ENCODE data around the gene FCHSD2. TPM values are rescaled to one million over a fixed set of nuclear protein-coding genes. Genes with fewer than 3 reads are reported as not detected.

The FCHSD2 gene
- total and polyA plus RNA-seq, 2 of the 8 experiments (the other 6 are each of a cell fraction or from before 2014, with no cell fraction given) = 4.1 to 7.8 TPM

- Histone ChIP-seq H3K9me3 (ENCODE audit: insufficient read depth in 2 of 2, low read depth in 1 of 2, low read length in 1 of 2) (no peaks in the 10 kb centered on the region), H3K27me3 (replicated peaks in 1 of 4; ENCODE audit: control insufficient read depth in 3 of 4, extremely low read depth in 1 of 4, insufficient read depth in 3 of 4, low read length in 3 of 4) (no peaks in the 10 kb centered on the region), H2BK20ac (ENCODE audit: low read length) (no peak overlapping the region), H2AFZ (ENCODE audit: low read length) (no peak overlapping the region), H3K4me3 (ENCODE audit: extremely low read depth in 1 of 4, insufficient read depth in 2 of 4, low read depth in 3 of 4, low read length in 4 of 4) (no peak overlapping the region), H2BK5ac (ENCODE audit: low read depth, low read length) (no peak overlapping the region), H4K8ac (ENCODE audit: extremely low read depth, insufficient read depth, low read length) (no peak overlapping the region), H3K4ac (replicated peaks; ENCODE audit: insufficient read length, low read depth, low read length) (no peak overlapping the region), H3K79me1 (ENCODE audit: low read depth, low read length) (no peaks in the 10 kb centered on the region), H3K36me3 (ENCODE audit: control insufficient read depth in 2 of 4, insufficient read depth in 4 of 4, low read length in 3 of 4) (no peaks in the 10 kb centered on the region; a peak in 2 of 8 replicates), H3K14ac (ENCODE audit: insufficient read length) (no peak overlapping the region), H2BK15ac (ENCODE audit: low read length) (no peak overlapping the region), H3K23ac (ENCODE audit: insufficient read length) (no peak overlapping the region), H2BK12ac (ENCODE audit: low read depth, low read length) (no peak overlapping the region), H3K18ac (ENCODE audit: extremely low read depth, low read length) (no peak overlapping the region; the same call in 1 of the 2 replicates), H3K23me2 (ENCODE audit: low read depth, low read length) (no peaks in the 10 kb centered on the region), H3K9ac (replicated peaks in 1 of 4; ENCODE audit: extremely low read depth in 1 of 4, low read depth in 3 of 4, low read length in 3 of 4) (no peak overlapping the region), H4K20me1 (replicated peaks in 1 of 2; ENCODE audit: control insufficient read depth in 1 of 2, insufficient read depth in 2 of 2, low read length in 2 of 2) (no peaks in the 10 kb centered on the region), H4K5ac (ENCODE audit: insufficient read length, low read depth, low read length) (no peak overlapping the region), H3K27ac (ENCODE audit: low read depth, low read length) (no peak overlapping the region), H2BK120ac (replicated peaks; ENCODE audit: low read depth, low read length) (no peak overlapping the region), H3K56ac (replicated peaks; ENCODE audit: insufficient read length, low read depth, low read length) (no peak overlapping the region), H3K4me1 (replicated peaks in 1 of 4; ENCODE audit: control insufficient read depth in 3 of 4, insufficient read depth in 4 of 4, low read length in 3 of 4) (no peaks in the 10 kb centered on the region), H2AK5ac (ENCODE audit: low read depth, low read length) (no peak overlapping the region), H3K4me2 (ENCODE audit: insufficient read depth in 1 of 2, low read depth in 2 of 2, low read length in 2 of 2) (no peak overlapping the region), H3K79me2 (ENCODE audit: control insufficient read depth in 1 of 2, insufficient read depth in 2 of 2, low read length in 2 of 2) (no peaks in the 10 kb centered on the region), H4K91ac (replicated peaks; ENCODE audit: insufficient read length, low read length) (no peak overlapping the region)
- no peak for FAIRE-seq
- ChIA-PET POLR2A (ENCODE audit: partially characterized antibody) (interaction anchor here (1.3 to 1.7 kb wide), 2 partner anchors 16 to 26 kb away, joined by 4 to 5 read pairs; no protein-coding TSS in a partner anchor), CTCF (ENCODE audit: partially characterized antibody) (interaction anchor here (0.6 to 1.2 kb wide), 3 partner anchors 16 to 489 kb away, joined by 3 to 4 read pairs (median 3); partner anchors contain the start of gene FCHSD2)
- DNase-seq (ENCODE audit: low read depth in 1 of 2, low spot score in 2 of 2) = no peak
- WGBS, 2 experiments (ENCODE audit: extremely low coverage in 1 of 2, insufficient coverage in 1 of 2, insufficient read length in 1 of 2, insufficient replicate concordance in 2 of 2, low coverage in 1 of 2, low lambda C conversion rate in 2 of 2, missing lambda C conversion rate in 1 of 2) = 90% methylated on average over 6 of the region's 6 CpGs; no CpG with 5 or more reads in 1 of the 2 experiments
- TF ChIP-seq ASH2L (IDR thresholded peaks at IDR 0.05; ENCODE audit: low read length) (no peak), FOSL1 (IDR thresholded peaks at IDR 0.05; ENCODE audit: insufficient read depth, low read depth, low read length) (no peak), SUZ12 (IDR thresholded peaks at IDR 0.05; ENCODE audit: low read length) (no peak), ATF2 (IDR thresholded peaks at IDR 0.05; ENCODE audit: low read length) (no peak), EZH2 (IDR thresholded peaks at IDR 0.05; ENCODE audit: low read depth, low read length, severe bottlenecking) (no peak), GABPA (IDR thresholded peaks at IDR 0.05; ENCODE audit: borderline replicate concordance, insufficient read depth, low read length) (no peak), CEBPB (IDR thresholded peaks at IDR 0.05; ENCODE audit: low read depth, low read length) (no peak), BCL11A (IDR thresholded peaks at IDR 0.05; ENCODE audit: low read depth in 2 of 2, low read length in 2 of 2) (no peak), HDAC2 (IDR thresholded peaks at IDR 0.05; ENCODE audit: borderline replicate concordance in 1 of 2, low read depth in 2 of 2, low read length in 2 of 2) (no peak), EGR1 (IDR thresholded peaks at IDR 0.05; ENCODE audit: borderline replicate concordance, low read depth, low read length) (no peak)
Observed at GRCh38 chr11:73126804-73127480, 15.2 kb downstream of the FCHSD2 start.
